H9 (cell line): Measurements from ENCODE around the gene CD247. TPM values are rescaled to one million over a fixed set of nuclear protein-coding genes. Genes with fewer than 3 reads are reported as not detected.

Experiments
- DNase-seq: peaks from one replicate; pipeline ENCODE4 v3.0.0-alpha.2; 2017
- H2AFZ ChIP-seq: one replicate; pipeline ENCODE4 v1.6.1; 2013; ENCODE audit warnings: mild to moderate bottlenecking, low read length, control low read depth, moderate library complexity
- H2AK5ac ChIP-seq: 2 replicates; pipeline ENCODE4 v1.6.1; 2013; ENCODE audit warnings: low read length, control low read depth, mixed read lengths; ENCODE audit not compliant: insufficient read length
- H2BK120ac ChIP-seq: one replicate; pipeline ENCODE4 v1.6.1; 2013; ENCODE audit warnings: low read depth, mild to moderate bottlenecking, low read length, control low read depth, inconsistent platforms; ENCODE audit not compliant: poor library complexity, severe bottlenecking
- H2BK12ac ChIP-seq: 2 replicates; pipeline ENCODE4 v1.6.1; 2013; ENCODE audit warnings: low read length, control low read depth, mixed read lengths, low read depth; ENCODE audit not compliant: insufficient read length
- H2BK15ac ChIP-seq: 2 replicates; pipeline ENCODE4 v1.6.1; 2013; ENCODE audit warnings: low read depth, low read length, control low read depth
- H2BK20ac ChIP-seq: one replicate; pipeline ENCODE4 v1.6.1; 2013; ENCODE audit warnings: low read depth, mild to moderate bottlenecking, low read length, control low read depth, inconsistent platforms; ENCODE audit not compliant: poor library complexity, severe bottlenecking
- H2BK5ac ChIP-seq: 2 replicates; pipeline ENCODE4 v1.6.1; 2013; ENCODE audit warnings: low read length, control low read depth, mixed read lengths; ENCODE audit not compliant: insufficient read length
- H3K14ac ChIP-seq: 2 replicates; pipeline ENCODE4 v1.6.1; 2013; ENCODE audit warnings: low read length, control low read depth; ENCODE audit not compliant: insufficient read depth
- H3K18ac ChIP-seq: 2 replicates; pipeline ENCODE4 v1.6.1; 2013; ENCODE audit warnings: low read depth, mild to moderate bottlenecking, mixed read lengths, low read length, control low read depth; ENCODE audit not compliant: insufficient read length
- H3K23ac ChIP-seq: 2 replicates; pipeline ENCODE4 v1.6.1; 2013; ENCODE audit warnings: low read length, control low read depth, mixed read lengths, low read depth; ENCODE audit not compliant: insufficient read length
- H3K23me2 ChIP-seq: 2 replicates; pipeline ENCODE4 v1.6.1; 2013; ENCODE audit warnings: low read depth, mild to moderate bottlenecking, mixed read lengths, low read length, control low read depth; ENCODE audit not compliant: insufficient read length, poor library complexity, severe bottlenecking
- H3K27ac ChIP-seq: 2 replicates; pipeline ENCODE4 v1.5.1; 2013; ENCODE audit warnings: low read length, control low read depth, mixed read lengths, low read depth; ENCODE audit not compliant: insufficient read length
- H3K27me3 ChIP-seq: 2 replicates; pipeline ENCODE4 v1.6.1; 2013; ENCODE audit warnings: low read length, control low read depth, inconsistent platforms; ENCODE audit not compliant: insufficient read depth
- H3K4ac ChIP-seq: 2 replicates; pipeline ENCODE4 v1.6.1; 2013; ENCODE audit warnings: low read depth, mild to moderate bottlenecking, control low read depth, inconsistent platforms, low read length, moderate library complexity
- H3K4me1 ChIP-seq: 2 replicates; pipeline ENCODE4 v1.6.1; 2013; ENCODE audit warnings: low read length, control low read depth, inconsistent platforms; ENCODE audit not compliant: insufficient read depth
- H3K4me2 ChIP-seq: 2 replicates; pipeline ENCODE4 v1.6.1; 2013; ENCODE audit warnings: low read length, control low read depth, mixed read lengths; ENCODE audit not compliant: insufficient read length, insufficient read depth
- H3K56ac ChIP-seq: 2 replicates; pipeline ENCODE4 v1.6.1; 2013; ENCODE audit warnings: low read depth, mild to moderate bottlenecking, mixed read lengths, low read length, control low read depth; ENCODE audit not compliant: insufficient read length
- H3K79me1 ChIP-seq: 2 replicates; pipeline ENCODE4 v1.6.1; 2013; ENCODE audit warnings: low read depth, mild to moderate bottlenecking, moderate library complexity, low read length, control low read depth, inconsistent platforms; ENCODE audit not compliant: insufficient read depth, poor library complexity, severe bottlenecking
- H3K79me2 ChIP-seq: 2 replicates; pipeline ENCODE4 v1.6.1; 2013; ENCODE audit warnings: low read length, control low read depth, inconsistent platforms; ENCODE audit not compliant: insufficient read depth
- H3K9ac ChIP-seq: 2 replicates; pipeline ENCODE4 v1.6.1; 2013; ENCODE audit warnings: low read length, control low read depth, mixed read lengths; ENCODE audit not compliant: insufficient read length; ENCODE audit errors: extremely low read depth
- H3K9me3 ChIP-seq: one replicate; pipeline ENCODE4 v1.6.1; 2013; ENCODE audit warnings: low read depth, low read length, inconsistent platforms; ENCODE audit not compliant: control insufficient read depth
- H3T11ph ChIP-seq: one replicate; pipeline ENCODE4 v1.6.1; 2013; ENCODE audit warnings: mild to moderate bottlenecking, low read length, control low read depth, inconsistent platforms
- H4K20me1 ChIP-seq: one replicate; pipeline ENCODE4 v1.6.1; 2013; ENCODE audit not compliant: control insufficient read depth, insufficient read length, insufficient read depth
- H4K5ac ChIP-seq: 2 replicates; pipeline ENCODE4 v1.6.1; 2013; ENCODE audit warnings: low read depth, mild to moderate bottlenecking, mixed read lengths, low read length, control low read depth; ENCODE audit not compliant: insufficient read length
- H4K8ac ChIP-seq: replicated peaks from 2 replicates; pipeline ENCODE4 v1.6.1; 2013; ENCODE audit warnings: low read length, control low read depth, mixed read lengths, low read depth; ENCODE audit not compliant: insufficient read length
- H4K91ac ChIP-seq: 2 replicates; pipeline ENCODE4 v1.6.1; 2013; ENCODE audit warnings: low read depth, mild to moderate bottlenecking, moderate library complexity, mixed read lengths, low read length, control low read depth; ENCODE audit not compliant: insufficient read length
- H3K27ac Mint-ChIP-seq, 3 experiments: 2 replicates in 2 of 3; 3 replicates in 1 of 3; pipeline ENCODE4 v1.8.0; 2020 to 2021; ENCODE audit warnings: mixed read lengths in 3 of 3, mild to moderate bottlenecking in 1 of 3, moderate library complexity in 1 of 3
- H3K27me3 Mint-ChIP-seq: 2 replicates; pipeline ENCODE4 v1.8.0; 2021; ENCODE audit warnings: low read depth, mild to moderate bottlenecking, moderate library complexity, mixed read lengths
- H3K36me3 Mint-ChIP-seq, 3 experiments: 2 replicates in 2 of 3; 3 replicates in 1 of 3; pipeline ENCODE4 v1.8.0; 2020 to 2021; ENCODE audit warnings: low read depth in 3 of 3, mixed read lengths in 3 of 3; ENCODE audit not compliant: insufficient read depth in 1 of 3
- H3K4me1 Mint-ChIP-seq, 2 experiments: 2 replicates each; pipeline ENCODE4 v1.8.0; 2020; ENCODE audit warnings: mixed read lengths in 2 of 2
- H3K4me3 Mint-ChIP-seq, 2 experiments: 2 replicates in 1 of 2; 3 replicates in 1 of 2; pipeline ENCODE4 v1.8.0; 2020 to 2021; ENCODE audit warnings: mild to moderate bottlenecking in 2 of 2, mixed read lengths in 2 of 2, moderate library complexity in 1 of 2
- H3K9me3 Mint-ChIP-seq, 2 experiments: 2 replicates in 1 of 2; 3 replicates in 1 of 2; pipeline ENCODE4 v1.8.0; 2020; ENCODE audit warnings: mild to moderate bottlenecking in 2 of 2, mixed read lengths in 2 of 2, moderate library complexity in 1 of 2
- WGBS: extraction: QIAGEN DNeasy Blood & Tissue Kit; methylation state at CpG from one replicate; pipeline ENCODE4 v1.1.7; 2013; ENCODE audit warnings: missing lambda C conversion rate, low lambda C conversion rate, mixed read lengths; ENCODE audit not compliant: insufficient read length; ENCODE audit errors: extremely low coverage; 5-methylcytosine and 5-hydroxymethylcytosine counted together
- total RNA-seq: library from RNA; stranded (reverse); gene quantifications from 2 replicates; pipeline ENCODE4 v1.2.1, GENCODE V29; 2021
- TF ChIP-seq, protein P1 (sequence below): fragments of 200-600 bp; sonication (generic); conservative IDR thresholded peaks from 3 replicates; pipeline ENCODE4 v1.8.0; 2021; ENCODE audit warnings: antibody characterized with exemption, mild to moderate bottlenecking

Gene CD247
- total RNA-seq, 1 experiment from 2014 or later = 1.2 TPM

- no peaks in the 10 kb centered on the region for H3K27me3 ChIP-seq
- Mint-ChIP-seq H3K27me3 (peaks cover 32% of the 10 kb centered on the region), H3K9me3 (no peaks in the 10 kb centered on the region), H3K36me3 (no peaks in the 10 kb centered on the region), H3K4me1 (peaks cover 0 to 3% of the 10 kb centered on the region in 2 experiments; a peak in 2 of 4 replicates), H3K4me3 (no peak overlapping the region), H3K27ac (no peak overlapping the region)
- no peak overlapping the region for H2BK20ac ChIP-seq
- no peak overlapping the region for H3K4me2 ChIP-seq
- no peaks in the 10 kb centered on the region for H3K79me2 ChIP-seq
- H3K18ac ChIP-seq = no peak overlapping the region
- H4K5ac ChIP-seq = no peak overlapping the region
- no peak overlapping the region for H3K4ac ChIP-seq
- H3K56ac ChIP-seq = no peak overlapping the region
- no peak overlapping the region for H3K23ac ChIP-seq
- H3K79me1 ChIP-seq = no peaks in the 10 kb centered on the region
- H2AFZ ChIP-seq = no peak overlapping the region
- H4K20me1 ChIP-seq = no peaks in the 10 kb centered on the region
- H4K91ac ChIP-seq = no peak overlapping the region
- no peak overlapping the region for H4K8ac ChIP-seq
- no CpG with 5 or more reads among the region's 8 CpGs for WGBS
- no peak overlapping the region for H2BK12ac ChIP-seq
- H2BK120ac ChIP-seq = no peak overlapping the region
- H2BK15ac ChIP-seq = no peak overlapping the region
- no peaks in the 10 kb centered on the region for H3K23me2 ChIP-seq
- no peak for DNase-seq
- H2BK5ac ChIP-seq = no peak overlapping the region
- H3K14ac ChIP-seq = no peak overlapping the region
- no peak overlapping the region for H3K27ac ChIP-seq
- H3T11ph ChIP-seq = no peak overlapping the region
- no peak overlapping the region for H2AK5ac ChIP-seq
- TF ChIP-seq, protein P1, sequence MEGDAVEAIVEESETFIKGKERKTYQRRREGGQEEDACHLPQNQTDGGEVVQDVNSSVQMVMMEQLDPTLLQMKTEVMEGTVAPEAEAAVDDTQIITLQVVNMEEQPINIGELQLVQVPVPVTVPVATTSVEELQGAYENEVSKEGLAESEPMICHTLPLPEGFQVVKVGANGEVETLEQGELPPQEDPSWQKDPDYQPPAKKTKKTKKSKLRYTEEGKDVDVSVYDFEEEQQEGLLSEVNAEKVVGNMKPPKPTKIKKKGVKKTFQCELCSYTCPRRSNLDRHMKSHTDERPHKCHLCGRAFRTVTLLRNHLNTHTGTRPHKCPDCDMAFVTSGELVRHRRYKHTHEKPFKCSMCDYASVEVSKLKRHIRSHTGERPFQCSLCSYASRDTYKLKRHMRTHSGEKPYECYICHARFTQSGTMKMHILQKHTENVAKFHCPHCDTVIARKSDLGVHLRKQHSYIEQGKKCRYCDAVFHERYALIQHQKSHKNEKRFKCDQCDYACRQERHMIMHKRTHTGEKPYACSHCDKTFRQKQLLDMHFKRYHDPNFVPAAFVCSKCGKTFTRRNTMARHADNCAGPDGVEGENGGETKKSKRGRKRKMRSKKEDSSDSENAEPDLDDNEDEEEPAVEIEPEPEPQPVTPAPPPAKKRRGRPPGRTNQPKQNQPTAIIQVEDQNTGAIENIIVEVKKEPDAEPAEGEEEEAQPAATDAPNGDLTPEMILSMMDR = no peak
- H3K9me3 ChIP-seq = no peaks in the 10 kb centered on the region
- H3K4me1 ChIP-seq = no peaks in the 10 kb centered on the region
- no peak overlapping the region for H3K9ac ChIP-seq
These were observed 11.6 kb upstream of the CD247 start for GRCh38 chr1:167529829-167530474.
